ENCODE data around the gene DENND1A. TPM values are rescaled to one million over a fixed set of nuclear protein-coding genes. Genes with fewer than 3 reads are reported as not detected.

Gene DENND1A
- total RNA-seq, 1 experiment from 2014 or later: 13.0 TPM

DNA sequence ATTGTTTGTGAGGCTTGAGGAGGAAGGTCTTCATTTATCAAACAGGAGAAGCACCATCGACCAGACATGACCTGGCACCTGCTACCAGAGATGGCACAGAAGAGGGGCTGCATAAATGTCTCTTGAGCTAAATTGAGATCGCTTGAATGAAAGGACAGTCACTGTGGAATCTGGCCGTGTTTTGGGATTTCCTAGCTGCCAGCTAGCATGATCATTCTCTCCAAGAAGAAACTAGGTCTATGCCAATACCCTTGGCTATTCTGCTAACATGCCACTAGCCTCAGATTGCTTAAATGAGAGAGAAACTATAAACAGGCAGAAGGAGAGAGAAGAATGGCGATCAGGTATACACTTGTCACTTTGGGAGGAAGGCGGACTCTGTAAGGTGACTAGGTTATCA lies 324.6 kb downstream of the DENND1A start:
- CTCF ChIA-PET: no interaction called here
- Mint-ChIP-seq H3K9me3 (ENCODE audit: low read depth, unreplicated experiment) (no peaks in the 10 kb centered on the region), H3K27ac (ENCODE audit: unreplicated experiment) (no peak overlapping the region), H3K27me3 (ENCODE audit: unreplicated experiment) (no peaks in the 10 kb centered on the region), H3K4me1 (ENCODE audit: low read depth, unreplicated experiment) (no peaks in the 10 kb centered on the region), H3K4me3 (ENCODE audit: low read depth, unreplicated experiment) (no peak overlapping the region), H3K36me3 (ENCODE audit: insufficient read depth, unreplicated experiment) (no peaks in the 10 kb centered on the region)
- TF ChIP-seq CTCF (IDR thresholded peaks at IDR 0.05; ENCODE audit: unreplicated experiment): no peak
- DNase-seq: no peak
- BruUV-seq (replicated peaks): no TSS peak
- intact Hi-C loops (cut with micrococcal nuclease; ENCODE audit: unreplicated experiment): no loop called here

DNA sequence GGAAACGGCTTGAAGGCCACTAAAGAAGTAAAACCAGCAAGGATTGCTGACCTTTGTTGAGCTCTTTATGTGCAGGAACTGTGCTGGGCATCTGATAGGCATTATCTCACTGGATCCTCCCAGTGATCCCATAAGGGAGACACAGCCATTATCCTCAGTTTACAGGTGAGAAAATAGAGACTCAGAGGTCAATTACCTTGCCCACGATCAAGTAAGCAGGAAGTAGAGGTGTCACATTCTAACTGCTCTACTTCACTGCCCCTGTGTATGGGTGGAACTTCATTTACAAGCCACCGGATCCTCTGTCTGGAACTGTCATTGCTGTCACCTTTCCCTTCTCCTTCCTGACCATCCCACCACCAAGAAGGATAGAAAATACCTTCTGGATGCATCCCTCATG lies 325.1 kb downstream of the DENND1A start:
- Mint-ChIP-seq H3K36me3 (ENCODE audit: insufficient read depth, unreplicated experiment) (no peaks in the 10 kb centered on the region), H3K4me3 (ENCODE audit: low read depth, unreplicated experiment) (no peak overlapping the region), H3K27ac (ENCODE audit: unreplicated experiment) (no peak overlapping the region), H3K9me3 (ENCODE audit: low read depth, unreplicated experiment) (no peaks in the 10 kb centered on the region), H3K4me1 (ENCODE audit: low read depth, unreplicated experiment) (no peaks in the 10 kb centered on the region), H3K27me3 (ENCODE audit: unreplicated experiment) (no peaks in the 10 kb centered on the region)
- no peak for TF ChIP-seq CTCF (IDR thresholded peaks at IDR 0.05; ENCODE audit: unreplicated experiment)
- intact Hi-C loops (cut with micrococcal nuclease; ENCODE audit: unreplicated experiment): no loop called here
- no TSS peak for BruUV-seq (replicated peaks)
- CTCF ChIA-PET: no interaction called here
- no peak for DNase-seq

- no peak overlapping the region for H3K4me3 Mint-ChIP-seq (ENCODE audit: low read depth, unreplicated experiment)
- no peaks in the 10 kb centered on the region for H3K4me1 Mint-ChIP-seq (ENCODE audit: low read depth, unreplicated experiment)
- H3K9me3 Mint-ChIP-seq (ENCODE audit: low read depth, unreplicated experiment): no peaks in the 10 kb centered on the region
- no peak for DNase-seq
- H3K27me3 Mint-ChIP-seq (ENCODE audit: unreplicated experiment): no peaks in the 10 kb centered on the region
- BruUV-seq (replicated peaks): no TSS peak
- CTCF ChIA-PET: no interaction called here
- no peak overlapping the region for H3K27ac Mint-ChIP-seq (ENCODE audit: unreplicated experiment)
- TF ChIP-seq CTCF (IDR thresholded peaks at IDR 0.05; ENCODE audit: unreplicated experiment): no peak
- intact Hi-C loops (cut with micrococcal nuclease; ENCODE audit: unreplicated experiment): no loop called here
- no peaks in the 10 kb centered on the region for H3K36me3 Mint-ChIP-seq (ENCODE audit: insufficient read depth, unreplicated experiment)
Observed at GRCh38 chr9:123601828-123602227, 328.1 kb downstream of the DENND1A start.

DNA sequence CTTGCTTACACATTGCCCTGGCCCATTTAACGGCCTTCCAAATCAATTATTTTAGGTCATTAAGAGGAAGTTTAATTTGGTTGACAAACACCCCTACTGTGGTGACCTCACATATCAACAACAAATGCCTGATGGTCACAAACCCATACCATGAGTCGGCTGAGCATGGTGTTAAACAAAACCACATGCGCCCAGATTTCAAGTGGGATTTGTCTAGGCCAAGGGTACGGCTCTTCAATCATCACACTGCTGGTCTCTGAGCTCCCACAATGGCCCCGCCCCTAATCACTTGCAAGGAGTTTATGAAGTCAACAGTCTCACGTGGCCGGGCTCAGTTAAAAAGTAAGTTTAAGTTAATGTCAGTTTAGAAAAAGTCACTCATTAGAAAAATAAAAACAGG lies 330.1 kb downstream of the DENND1A start:
- Mint-ChIP-seq H3K27me3 (ENCODE audit: unreplicated experiment) (no peaks in the 10 kb centered on the region), H3K27ac (ENCODE audit: unreplicated experiment) (no peak overlapping the region), H3K4me1 (ENCODE audit: low read depth, unreplicated experiment) (no peaks in the 10 kb centered on the region), H3K36me3 (ENCODE audit: insufficient read depth, unreplicated experiment) (no peaks in the 10 kb centered on the region), H3K4me3 (ENCODE audit: low read depth, unreplicated experiment) (no peak overlapping the region), H3K9me3 (ENCODE audit: low read depth, unreplicated experiment) (no peaks in the 10 kb centered on the region)
- BruUV-seq (replicated peaks): no TSS peak
- CTCF ChIA-PET: no interaction called here
- no peak for DNase-seq
- TF ChIP-seq CTCF (IDR thresholded peaks at IDR 0.05; ENCODE audit: unreplicated experiment): no peak
- intact Hi-C loops (cut with micrococcal nuclease; ENCODE audit: unreplicated experiment): no loop called here

All from Calu3 (cell line).